HG03108 (cell line): ENCODE measurements around the gene KNG1.
"Not testable (repeated sequence)": the region's sequence is repeated elsewhere in the genome, so short reads cannot be mapped to it uniquely, and the experiment has no call there.

Experiments used
- ATAC-seq: cut with Tn5 transposase; IDR thresholded peaks from one replicate; pipeline ENCODE4 v1.9.1; 2021; ENCODE audit warnings: moderate library complexity; ENCODE audit not compliant: unreplicated experiment

Gene KNG1

DNA sequence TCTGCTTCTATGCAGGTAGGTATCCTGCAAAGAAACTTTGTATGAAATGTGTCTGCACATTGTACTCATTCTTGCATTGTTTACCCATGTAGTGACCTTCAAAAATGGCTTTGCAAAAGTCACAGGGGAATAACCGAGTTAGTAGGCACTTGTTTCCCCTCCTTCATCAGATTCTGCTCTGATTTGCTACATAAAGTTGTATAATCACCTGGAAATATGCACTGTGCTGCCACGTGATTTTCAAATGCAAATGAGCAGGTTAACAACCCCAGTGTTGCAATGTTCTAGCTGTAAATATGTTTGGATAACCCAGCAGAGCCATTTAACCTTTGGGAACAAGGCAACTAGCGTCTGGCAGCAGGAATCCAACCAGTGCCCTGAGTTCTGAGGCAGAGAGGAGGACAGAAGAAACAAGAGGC is at the start of gene KNG1:
Gene KNG1, plus strand, starts transcription at position 321 of the 419 bp plus-strand sequence. CDS start 184 bp downstream, outside the sequence.
- ATAC-seq, result no peak

DNA sequence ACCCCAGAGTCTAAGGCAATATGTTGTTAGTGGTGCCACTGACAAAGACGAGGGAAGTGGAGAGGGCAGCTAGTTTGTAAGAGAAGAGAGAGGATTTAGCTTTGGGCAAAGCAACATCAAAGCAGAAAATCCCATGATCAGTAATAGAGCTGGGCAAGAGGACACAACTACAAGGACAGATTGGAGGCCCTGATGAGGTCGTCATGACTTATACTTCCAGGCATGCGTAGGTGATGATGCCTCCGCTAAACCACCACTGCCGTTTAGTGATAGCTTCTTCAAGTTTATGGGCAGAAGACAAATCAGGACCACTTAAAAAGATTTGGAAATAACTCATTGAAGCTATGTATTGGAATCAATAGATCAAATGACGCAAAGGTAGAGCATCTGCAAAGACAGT is 48.7 kb upstream of the KNG1 start:
- ATAC-seq, result no peak

DNA sequence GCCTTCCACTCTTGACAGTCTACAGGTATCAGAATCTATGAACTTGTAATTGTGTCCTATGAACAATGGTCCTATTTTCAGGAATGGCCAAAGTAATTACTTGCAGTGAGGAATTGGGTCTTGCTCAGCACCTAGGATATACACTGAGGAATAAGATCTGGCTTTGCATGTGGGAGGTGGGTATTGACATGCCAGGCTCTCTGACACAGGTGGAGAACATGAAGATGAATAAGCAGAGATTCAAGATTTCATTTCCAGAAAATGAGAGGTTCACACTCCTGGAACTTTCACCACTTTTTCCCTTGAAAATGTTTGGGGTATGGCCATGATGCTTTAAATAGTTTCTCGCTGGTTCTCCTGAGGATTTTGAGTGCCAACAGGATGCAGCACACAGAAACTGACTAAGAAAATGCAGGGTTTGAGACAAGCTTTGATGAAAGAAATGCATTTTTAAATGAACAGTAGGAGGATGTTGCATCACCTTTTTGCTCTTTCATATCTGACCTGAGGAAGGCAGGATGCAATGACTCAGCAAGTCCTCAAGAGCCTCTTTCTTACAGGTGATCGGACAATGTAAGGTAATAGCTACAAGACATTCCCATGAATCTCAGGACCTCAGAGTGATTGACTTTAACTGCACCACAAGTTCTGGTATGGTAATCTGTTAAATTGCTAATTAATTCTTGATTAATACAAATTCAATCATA is 47.6 kb upstream of the KNG1 start:
- no peak for ATAC-seq

DNA sequence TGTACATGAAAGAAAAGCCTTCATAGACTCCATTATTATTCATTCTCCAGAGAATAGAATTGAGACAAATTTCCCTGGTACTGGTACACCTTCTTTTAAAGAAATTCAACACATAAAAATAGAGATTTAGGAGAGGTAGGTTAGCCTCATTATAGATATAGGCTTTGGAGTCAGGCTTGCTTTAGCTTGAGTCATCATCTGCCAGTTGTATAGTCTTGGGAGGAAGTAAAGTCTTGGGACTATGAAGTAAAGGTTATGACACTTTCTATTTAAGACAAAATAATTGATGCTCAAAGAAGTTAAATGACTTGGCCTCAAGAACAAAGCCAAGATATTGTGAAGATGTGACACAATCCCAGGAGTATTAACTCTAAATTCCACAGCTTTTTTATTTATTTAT is 47.0 kb upstream of the KNG1 start:
- no peak for ATAC-seq

DNA sequence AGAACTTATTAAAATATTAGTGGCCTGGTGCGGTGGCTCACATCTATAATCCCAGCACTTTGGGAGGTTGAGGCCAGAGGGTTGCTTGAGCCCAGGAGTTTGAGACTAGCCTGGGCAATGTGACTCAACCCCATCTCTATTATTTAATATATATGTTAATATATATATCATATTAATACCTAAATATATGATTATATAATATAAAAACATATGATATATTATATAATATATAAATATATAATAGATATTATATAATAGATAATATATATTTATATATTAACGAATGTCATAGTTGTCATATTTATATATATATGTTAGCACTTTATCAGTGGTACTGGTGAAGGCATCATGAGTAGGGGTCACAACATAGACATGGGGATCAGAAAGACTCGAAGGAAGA is 46.1 kb upstream of the KNG1 start:
- ATAC-seq, result no peak

DNA sequence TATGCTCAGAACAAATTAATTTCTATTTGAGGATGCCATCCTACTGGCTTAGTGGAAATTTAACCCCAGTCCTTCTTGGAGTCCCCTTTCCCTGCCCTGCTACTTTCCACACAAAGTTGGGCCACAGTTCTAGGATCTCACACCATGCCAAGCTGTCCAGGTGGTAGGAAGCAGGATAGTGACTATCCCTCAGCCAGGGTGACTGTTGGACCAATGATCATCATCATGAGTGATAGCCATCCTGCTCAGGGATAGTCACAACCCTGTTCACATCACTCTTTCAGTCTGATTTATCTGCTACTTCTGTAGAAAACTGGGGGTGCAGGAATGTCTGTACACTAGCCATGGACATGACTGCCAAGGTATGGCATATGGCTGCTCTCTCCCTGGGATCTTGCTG is 38.6 kb upstream of the KNG1 start:
- no peak for ATAC-seq

DNA sequence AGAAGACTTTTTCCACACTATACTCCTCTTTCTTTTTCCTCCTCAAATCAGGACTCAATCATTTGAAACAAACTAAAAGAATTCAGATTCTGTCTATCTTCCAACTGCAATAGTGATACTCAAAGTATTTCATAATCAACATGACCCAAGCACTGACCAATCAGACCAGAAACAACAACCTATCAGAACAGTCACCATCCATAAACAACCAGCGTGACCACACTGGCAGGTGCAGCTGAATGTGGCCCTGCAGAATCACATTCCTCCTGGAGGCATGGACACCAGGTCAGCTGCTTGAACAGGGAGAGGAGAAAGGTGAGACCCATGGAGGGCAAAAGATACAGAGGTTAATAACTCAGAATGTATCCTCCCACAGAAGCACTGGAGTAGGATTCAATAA is 38.0 kb upstream of the KNG1 start:
- no peak for ATAC-seq

DNA sequence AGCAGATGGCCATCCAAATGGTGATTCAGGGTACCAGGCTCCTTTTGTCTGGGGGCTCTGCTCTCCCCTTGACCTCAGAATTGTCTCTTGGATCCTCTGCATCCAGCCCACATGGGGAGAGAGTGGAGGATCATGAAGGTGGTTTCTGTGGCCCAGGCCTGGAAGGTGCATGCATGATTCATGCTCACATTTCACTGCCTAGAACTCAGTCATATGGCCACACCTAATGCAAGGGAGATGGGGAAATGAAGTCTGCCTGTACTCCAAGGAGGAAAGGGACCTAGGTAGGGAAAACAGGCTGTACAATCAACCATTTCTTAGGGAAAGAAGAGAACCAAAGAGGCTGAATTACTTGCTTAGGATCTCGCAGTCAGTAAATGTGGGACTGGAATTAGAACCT is 36.3 kb upstream of the KNG1 start:
- ATAC-seq, result no peak

DNA sequence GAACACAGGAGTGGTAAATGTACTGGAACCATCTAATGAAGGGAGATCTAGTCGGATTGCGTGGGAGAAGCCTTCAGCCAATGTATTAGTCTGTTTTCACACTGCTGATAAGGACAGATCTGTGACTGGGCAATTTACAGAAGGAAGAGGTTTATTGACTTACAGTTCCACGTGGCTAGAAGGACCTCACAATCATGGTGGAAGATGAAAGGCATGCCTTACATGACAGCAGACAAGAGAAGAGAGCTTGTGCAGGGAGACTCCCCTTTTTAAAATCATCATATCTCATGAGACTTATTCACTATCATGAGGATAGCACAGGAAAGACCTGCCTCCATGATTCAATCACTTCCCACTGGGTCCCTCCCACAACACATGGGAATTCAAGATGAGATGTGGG is 34.3 kb upstream of the KNG1 start:
- ATAC-seq, result no peak

DNA sequence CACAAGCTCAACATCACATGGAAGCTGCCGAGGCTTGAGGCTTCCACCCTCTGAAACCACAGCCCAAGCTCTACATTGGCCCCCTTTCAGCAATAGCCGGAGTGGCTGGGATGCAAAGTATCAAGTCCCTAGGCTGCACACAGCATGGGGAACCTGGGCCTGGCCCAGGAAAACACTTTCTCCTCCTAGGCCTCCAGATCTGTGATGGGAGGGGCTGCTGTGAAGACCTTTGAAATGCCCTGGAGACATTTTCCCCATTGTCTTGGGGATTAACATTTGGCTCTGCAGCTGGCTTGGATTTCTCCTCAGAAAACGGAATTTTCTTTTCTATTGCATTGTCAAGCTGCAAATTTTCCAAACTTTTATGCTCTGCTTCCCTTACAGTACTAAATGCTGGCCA is 33.2 kb upstream of the KNG1 start:
- ATAC-seq, result no peak

DNA sequence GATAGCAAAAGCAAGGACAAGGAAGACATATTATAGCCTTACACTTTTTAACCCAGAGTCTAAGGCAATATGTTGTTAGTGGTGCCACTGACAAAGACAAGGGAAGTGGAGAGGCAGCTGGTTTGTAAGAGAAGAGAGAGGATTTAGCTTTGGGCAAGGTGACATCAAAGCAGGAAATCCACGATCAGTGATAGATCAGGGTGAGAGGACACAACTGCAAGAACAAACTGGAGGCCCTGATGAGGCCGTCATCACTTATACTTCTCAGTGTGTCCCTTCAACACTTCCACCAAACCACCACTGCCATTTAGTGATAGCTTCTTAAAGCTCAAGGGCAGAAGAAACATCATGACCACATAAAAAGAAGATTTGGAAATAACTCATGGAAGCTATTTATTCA is 30.7 kb upstream of the KNG1 start:
- ATAC-seq, result not testable (repeated sequence)

DNA sequence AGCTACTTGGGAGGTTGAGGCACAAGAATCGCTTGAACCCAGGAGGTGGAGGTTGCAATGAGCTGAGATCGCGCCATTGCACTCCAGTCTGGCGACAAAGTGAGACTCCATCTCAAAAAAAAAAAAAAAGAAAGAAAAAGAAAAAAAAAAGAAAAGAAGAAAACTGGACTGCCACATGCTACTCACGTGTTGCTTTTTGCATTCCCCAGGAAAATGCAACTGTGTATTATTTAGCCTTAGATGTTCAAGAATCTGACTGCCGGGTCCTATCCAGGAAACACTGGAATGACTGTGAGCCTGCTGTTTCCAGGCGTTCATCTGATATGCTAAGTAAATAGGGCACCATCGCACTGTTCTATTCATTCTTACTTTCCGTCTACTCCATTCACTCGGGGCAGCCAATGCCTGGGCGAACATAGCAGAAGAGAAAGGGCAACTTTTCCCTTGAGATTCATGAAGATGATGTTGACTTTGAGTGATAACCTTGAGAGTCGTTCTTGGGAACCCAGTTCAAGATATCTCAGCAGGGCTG is 30.0 kb upstream of the KNG1 start:
- ATAC-seq, result no peak

DNA sequence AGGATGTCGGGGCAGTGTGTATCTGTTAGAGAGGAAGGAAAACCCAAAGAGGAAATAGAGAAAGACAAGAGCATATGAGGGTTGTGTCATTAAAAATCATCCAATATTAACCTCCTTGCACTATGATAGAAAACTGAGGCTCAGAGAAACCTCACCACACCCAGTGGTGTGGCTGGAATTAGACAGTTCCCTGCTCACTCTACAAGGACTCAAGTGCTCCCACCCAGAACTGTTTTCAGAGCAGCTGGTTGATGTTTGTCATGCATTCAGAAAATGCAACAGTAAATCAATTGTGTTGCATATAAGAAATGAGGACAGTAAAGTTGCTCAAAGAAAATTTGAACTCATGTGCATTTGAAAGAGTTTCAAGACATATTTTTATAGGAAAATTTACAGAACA is 26.9 kb upstream of the KNG1 start:
- ATAC-seq, result not testable (repeated sequence)

DNA sequence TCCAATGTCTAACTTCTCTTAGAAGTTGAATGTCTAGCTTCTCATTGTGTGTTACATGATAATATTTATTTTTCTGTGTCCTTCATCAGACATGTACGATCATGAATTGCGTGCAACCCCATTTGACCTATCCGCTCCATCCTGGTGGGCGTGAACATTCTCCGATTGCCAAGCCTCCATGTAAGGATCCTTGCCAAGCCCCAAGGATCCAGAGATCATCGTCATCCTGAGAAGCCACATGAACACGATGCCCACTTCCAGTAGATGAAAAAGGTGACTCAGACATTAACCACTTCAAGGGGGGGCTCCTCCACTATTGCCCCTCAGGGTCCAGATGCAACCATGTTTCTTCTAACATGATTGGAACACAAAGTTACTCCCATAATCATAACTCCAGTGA is 25.5 kb upstream of the KNG1 start:
- ATAC-seq, result no peak

DNA sequence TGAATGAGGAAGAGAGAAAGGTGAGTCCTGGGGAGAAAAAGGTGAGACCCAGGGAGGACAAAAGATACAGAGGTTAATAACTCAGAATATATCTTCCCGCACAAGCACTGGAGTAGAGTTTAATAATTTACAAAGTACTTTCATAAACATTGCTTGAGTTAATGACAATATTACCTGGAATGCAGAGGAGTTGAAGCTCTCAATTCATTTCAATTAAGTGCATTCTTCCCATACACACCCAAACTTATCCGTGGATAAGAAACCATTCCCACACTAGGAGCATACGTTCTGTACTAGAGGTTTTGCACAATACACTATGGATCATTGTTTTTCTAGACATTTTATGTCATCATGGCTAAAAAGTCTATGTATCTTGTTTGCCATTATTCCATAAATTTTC is 23.3 kb upstream of the KNG1 start:
- ATAC-seq, result no peak

DNA sequence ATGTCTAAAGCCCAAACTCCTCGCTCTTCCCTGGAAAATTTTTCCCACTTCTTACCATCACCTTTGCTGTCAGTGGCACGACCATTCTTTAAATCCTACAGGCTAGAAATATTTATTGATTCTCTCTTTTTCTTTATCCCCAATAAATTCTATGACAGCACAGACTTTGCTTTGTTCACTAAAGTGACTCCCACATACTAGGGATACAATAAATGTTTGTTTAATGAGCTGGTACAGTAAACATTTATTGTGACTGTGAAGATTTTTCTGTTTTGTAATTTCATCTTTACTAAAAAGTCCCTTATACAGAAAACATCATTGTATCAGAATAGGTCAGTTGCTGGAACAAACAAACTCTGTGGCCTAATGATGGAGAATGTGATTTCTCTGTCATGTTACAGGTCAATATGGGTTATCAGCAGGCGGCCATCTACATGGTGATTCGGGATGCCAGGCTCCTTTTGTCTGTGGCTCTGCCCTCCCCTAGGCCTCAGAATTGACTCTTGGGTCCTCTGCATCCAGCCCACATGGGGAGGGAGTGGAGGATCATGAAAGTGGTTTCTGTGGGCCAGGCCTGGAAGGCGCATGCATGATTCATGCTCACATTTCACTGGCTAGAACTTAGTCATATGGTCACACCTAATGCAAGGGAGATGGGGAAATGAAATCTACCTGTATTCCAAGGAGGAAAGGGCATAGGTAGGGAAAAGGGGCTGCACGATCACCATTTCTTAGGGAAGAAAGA is 22.7 kb upstream of the KNG1 start:
- ATAC-seq, result no peak

DNA sequence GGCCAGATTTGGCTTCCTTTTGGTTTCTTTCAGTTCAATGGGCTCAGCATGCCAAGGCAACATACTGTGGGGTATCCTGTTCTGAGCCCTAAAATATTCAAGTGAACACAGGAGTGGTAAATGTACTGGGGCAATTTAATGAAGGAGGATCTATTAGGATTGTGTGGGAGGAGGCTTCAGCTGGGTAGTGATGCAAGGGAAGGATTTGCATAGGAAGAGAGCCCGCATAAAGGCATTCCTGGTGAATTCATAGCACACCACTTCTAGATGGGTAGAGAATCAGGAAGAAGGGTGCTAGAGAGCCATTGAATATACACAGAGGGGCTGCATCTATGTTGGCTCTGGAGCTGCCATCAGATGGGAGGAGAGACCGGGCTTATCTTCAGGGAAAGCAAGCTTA is 20.6 kb upstream of the KNG1 start:
- ATAC-seq, result no peak

DNA sequence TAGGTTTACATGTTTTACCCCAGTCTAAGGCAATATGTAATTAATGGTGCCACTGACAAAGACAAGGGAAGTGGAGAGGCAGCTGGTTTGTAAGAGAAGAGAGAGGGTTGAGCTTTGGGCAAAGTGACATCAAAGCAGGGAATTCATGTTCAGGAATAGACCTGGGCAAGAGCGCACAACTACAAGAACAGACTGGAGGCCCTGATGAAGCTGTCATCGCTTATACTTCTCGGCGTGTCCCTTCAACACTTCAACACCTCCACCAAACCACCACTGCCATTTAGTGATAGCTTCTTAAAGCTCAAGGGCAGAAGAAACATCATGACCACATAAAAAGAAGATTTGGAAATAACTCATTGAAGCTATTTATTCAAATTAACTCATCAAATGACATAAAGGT is 19.6 kb upstream of the KNG1 start:
- ATAC-seq, result no peak

DNA sequence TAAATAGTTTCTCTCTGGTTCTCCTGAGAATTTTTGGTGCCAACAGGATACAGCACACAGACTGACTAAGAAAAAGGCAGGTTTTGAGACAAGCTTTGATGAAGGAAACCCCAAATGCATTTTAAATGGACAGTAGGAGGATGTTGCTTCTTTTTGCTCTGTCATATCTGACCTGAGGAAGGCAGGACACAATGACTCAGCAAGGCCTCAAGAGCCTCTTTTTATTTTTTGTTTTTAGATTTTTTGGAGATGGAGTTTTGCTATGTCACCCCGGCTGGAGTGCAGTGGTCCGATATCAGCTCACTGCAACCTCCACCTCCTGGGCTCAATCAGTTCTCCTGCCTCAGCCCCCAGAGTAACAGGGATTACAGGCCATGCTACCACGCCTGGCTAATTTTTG is 16.9 kb upstream of the KNG1 start:
- no peak for ATAC-seq

DNA sequence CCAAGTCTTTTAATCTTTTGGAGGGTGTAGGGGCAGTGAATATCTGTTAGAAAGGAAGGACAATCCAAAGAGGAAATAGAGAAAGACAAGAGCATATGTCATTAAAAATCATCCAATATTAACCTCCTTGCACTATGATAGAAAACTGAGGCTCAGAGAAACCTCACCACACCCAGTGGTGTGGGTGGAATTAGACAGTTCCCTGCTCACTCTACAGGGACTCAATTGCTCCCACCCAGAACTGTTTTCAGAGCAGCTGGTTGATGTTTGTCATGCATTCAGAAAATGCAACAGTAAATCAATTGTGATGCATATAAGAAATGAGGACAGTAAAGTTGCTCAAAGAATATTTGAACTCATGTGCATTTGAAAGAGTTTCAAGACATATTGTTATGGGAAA is 14.7 kb upstream of the KNG1 start:
- ATAC-seq, result not testable (repeated sequence)

DNA sequence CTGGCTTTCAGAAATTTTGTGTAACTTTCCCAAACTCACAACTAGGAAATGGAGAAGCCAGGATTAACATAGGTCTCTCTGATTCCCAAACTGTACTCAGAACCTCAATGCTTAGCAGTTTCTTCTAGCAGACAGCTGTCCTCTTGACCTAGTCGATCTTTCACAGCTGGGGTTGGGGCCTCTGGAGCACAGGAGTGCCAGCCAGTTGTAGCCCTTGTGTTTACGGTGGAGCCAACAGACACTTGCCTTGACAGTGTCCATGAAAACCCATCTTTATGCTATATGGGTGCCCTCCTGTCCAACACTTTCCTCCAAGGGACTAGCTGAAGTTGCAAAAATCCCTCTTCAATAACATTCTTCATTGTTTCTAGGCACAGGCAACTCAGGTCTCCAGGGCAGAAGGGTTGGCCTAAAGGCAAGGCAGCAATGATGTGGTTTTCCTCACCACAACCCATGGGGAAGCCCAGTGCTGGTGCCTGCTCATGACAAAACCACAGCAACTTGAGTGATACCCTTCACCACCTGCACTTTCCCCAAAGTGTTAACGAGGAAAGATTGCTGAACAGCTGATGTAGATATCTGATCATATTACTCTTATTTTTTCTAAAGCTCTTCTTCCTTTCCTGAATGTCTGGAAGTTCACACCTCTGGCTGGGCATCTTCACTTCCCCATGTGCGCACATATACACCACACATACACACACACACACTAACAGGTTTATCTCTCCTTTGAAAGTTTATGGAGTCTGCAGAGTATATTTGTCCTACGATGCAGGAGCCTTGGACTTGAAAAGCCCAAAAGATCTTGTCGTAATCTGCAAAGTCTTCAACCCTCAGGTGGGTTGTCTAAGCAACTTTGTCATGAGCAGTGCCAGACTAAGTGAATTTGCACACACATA is 11.0 kb upstream of the KNG1 start:
- peak; percentile 88 for ATAC-seq
